Mesothelial cell of epicardium (in vitro differentiated cells): ENCODE data around the gene CC2D1A. TPM values are rescaled to one million over a fixed set of nuclear protein-coding genes. Genes with fewer than 3 reads are reported as not detected.
"Not testable (repeated sequence)": the region's sequence is repeated elsewhere in the genome, so short reads cannot be mapped to it uniquely, and the experiment has no call there.

Experiments
- DNase-seq, 2 experiments: peaks; one replicate each; pipeline ENCODE4 v3.0.0; 2021; ENCODE audit warnings: low spot score in 2 of 2; ENCODE audit not compliant: unreplicated experiment in 2 of 2
- H3K27ac Mint-ChIP-seq: 2 replicates; pipeline ENCODE4 v1.8.0; 2021; ENCODE audit warnings: mixed read lengths
- H3K27me3 Mint-ChIP-seq: 2 replicates; pipeline ENCODE4 v1.8.0; 2021; ENCODE audit warnings: low read depth, mixed read lengths
- H3K36me3 Mint-ChIP-seq: 2 replicates; pipeline ENCODE4 v1.8.0; 2021; ENCODE audit warnings: mixed read lengths
- H3K4me1 Mint-ChIP-seq: 2 replicates; pipeline ENCODE4 v1.8.0; 2021; ENCODE audit warnings: mixed read lengths
- H3K4me3 Mint-ChIP-seq: 2 replicates; pipeline ENCODE4 v1.8.0; 2021; ENCODE audit warnings: mild to moderate bottlenecking, moderate library complexity, mixed read lengths
- H3K9me3 Mint-ChIP-seq: 2 replicates; pipeline ENCODE4 v1.8.0; 2021; ENCODE audit warnings: mixed read lengths
- total RNA-seq: library from RNA; stranded (reverse); gene quantifications from 3 replicates; pipeline ENCODE4 v1.2.1, GENCODE V29; 2021
- TF ChIP-seq, protein P1 (sequence below): fragments of 200-600 bp; sonication (generic); IDR thresholded peaks from one replicate; pipeline ENCODE4 v1.5.0; 2021; ENCODE audit warnings: antibody characterized with exemption; ENCODE audit not compliant: unreplicated experiment

The CC2D1A gene
- total RNA-seq, 1 donor from 2014 or later: 66.0 TPM

- H3K9me3 Mint-ChIP-seq: no peaks in the 10 kb centered on the region
- H3K36me3 Mint-ChIP-seq: peaks cover 51% of the 10 kb centered on the region
- TF ChIP-seq, protein P1, sequence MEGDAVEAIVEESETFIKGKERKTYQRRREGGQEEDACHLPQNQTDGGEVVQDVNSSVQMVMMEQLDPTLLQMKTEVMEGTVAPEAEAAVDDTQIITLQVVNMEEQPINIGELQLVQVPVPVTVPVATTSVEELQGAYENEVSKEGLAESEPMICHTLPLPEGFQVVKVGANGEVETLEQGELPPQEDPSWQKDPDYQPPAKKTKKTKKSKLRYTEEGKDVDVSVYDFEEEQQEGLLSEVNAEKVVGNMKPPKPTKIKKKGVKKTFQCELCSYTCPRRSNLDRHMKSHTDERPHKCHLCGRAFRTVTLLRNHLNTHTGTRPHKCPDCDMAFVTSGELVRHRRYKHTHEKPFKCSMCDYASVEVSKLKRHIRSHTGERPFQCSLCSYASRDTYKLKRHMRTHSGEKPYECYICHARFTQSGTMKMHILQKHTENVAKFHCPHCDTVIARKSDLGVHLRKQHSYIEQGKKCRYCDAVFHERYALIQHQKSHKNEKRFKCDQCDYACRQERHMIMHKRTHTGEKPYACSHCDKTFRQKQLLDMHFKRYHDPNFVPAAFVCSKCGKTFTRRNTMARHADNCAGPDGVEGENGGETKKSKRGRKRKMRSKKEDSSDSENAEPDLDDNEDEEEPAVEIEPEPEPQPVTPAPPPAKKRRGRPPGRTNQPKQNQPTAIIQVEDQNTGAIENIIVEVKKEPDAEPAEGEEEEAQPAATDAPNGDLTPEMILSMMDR: no peak
- H3K27me3 Mint-ChIP-seq: no peaks in the 10 kb centered on the region
- no peak overlapping the region for H3K4me3 Mint-ChIP-seq
- DNase-seq: no peak
- no peaks in the 10 kb centered on the region for H3K4me1 Mint-ChIP-seq
- no peak overlapping the region for H3K27ac Mint-ChIP-seq
Observed at GRCh38 chr19:13920524-13920923, 14.5 kb downstream of the CC2D1A start.

- H3K4me3 Mint-ChIP-seq: no peak overlapping the region
- TF ChIP-seq, protein P1: no peak
- no peaks in the 10 kb centered on the region for H3K9me3 Mint-ChIP-seq
- H3K36me3 Mint-ChIP-seq: peaks cover 53% of the 10 kb centered on the region
- H3K4me1 Mint-ChIP-seq: no peaks in the 10 kb centered on the region
- no peak overlapping the region for H3K27ac Mint-ChIP-seq
- DNase-seq: no peak
- no peaks in the 10 kb centered on the region for H3K27me3 Mint-ChIP-seq
Observed at GRCh38 chr19:13920940-13921747, 15.1 kb downstream of the CC2D1A start.

DNA sequence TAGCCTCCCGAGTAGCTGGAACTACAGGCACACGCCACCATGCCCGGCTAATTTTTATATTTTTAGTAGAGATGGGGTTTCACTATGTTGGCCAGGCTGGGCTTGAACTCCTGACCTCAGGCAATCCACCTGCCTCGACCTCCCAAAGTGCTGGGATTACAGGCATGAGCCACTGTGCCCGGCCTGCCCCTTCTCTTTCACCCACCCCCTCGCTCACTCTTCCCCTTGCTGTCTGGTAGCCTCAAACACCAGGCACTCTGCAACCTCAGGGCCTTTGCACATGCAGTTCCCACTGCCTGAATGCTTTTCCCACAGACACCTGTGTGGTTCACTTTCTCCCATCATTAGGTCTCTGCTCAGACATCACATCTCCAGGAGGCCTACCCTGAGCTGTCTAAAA is 16.1 kb downstream of the CC2D1A start:
- H3K27me3 Mint-ChIP-seq, DNase-seq, H3K9me3 Mint-ChIP-seq, H3K4me3 Mint-ChIP-seq, H3K4me1 Mint-ChIP-seq, H3K27ac Mint-ChIP-seq: not testable (repeated sequence)
- H3K36me3 Mint-ChIP-seq: peaks cover 60% of the 10 kb centered on the region

DNA sequence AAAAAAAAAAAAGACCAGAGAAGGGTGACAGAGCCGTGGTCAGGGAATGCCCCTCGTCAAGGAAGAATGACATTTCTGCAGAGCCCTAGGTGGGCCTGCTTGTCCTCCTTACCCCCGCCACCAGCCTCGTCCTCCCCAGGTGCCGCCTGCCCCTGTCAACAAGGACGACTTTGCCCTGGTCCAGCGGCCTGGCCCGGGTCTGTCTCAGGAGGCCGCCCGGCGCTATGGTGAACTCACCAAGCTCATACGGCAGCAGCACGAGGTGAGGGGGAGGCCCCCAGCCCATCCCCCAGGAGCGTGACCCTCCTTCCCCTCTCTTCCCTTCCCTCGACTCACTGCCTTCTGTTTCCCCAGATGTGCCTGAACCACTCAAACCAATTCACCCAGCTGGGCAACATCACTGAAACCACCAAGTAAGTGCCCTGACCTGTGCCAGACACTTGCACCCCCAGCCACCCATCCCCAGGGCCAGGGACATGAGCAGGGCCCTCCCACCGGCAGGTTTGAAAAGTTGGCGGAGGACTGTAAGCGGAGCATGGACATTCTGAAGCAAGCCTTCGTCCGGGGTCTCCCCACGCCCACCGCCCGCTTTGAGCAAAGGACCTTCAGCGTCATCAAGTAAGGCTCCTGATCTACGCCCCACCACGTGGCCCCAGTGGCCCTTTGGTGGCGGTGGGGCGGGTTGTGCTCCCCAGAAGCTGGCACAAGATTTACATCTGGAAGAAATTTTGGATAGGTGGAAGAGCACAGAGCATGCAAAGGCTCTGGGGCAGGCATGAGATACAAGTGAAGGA is 17.4 kb downstream of the CC2D1A start:
- Mint-ChIP-seq H3K27me3 (no peaks in the 10 kb centered on the region), H3K9me3 (no peaks in the 10 kb centered on the region), H3K4me3 (no peak overlapping the region), H3K36me3 (peaks cover 63% of the 10 kb centered on the region), H3K27ac (no peak overlapping the region), H3K4me1 (no peaks in the 10 kb centered on the region)
- TF ChIP-seq, protein P1: no peak
- DNase-seq: no peak

- Mint-ChIP-seq H3K4me1 (no peaks in the 10 kb centered on the region), H3K4me3 (no peak overlapping the region), H3K27me3 (no peaks in the 10 kb centered on the region), H3K9me3 (no peaks in the 10 kb centered on the region), H3K36me3 (peaks cover 50% of the 10 kb centered on the region), H3K27ac (no peak overlapping the region)
- TF ChIP-seq, protein P1: no peak
- DNase-seq: no peak
Observed at GRCh38 chr19:13926010-13926409, 20.0 kb downstream of the CC2D1A start.

DNA sequence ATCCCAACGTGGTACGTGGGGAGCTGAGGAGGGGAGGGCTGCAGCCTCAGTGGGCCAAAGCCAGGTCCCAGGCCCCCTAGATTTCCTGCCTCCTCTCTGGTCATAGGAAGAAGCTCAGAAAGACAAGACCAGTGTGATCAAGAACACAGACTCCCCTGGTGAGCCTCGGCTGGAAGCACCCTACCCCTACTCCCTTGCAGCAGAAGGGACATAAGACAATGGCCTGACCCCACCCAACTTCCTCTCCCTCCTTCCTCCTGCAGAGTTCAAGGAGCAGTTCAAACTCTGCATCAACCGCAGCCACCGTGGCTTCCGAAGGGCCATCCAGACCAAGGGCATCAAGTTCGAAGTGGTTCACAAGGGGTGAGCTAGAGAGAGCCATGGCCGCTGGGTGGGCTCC is 20.7 kb downstream of the CC2D1A start:
- Mint-ChIP-seq H3K9me3 (no peaks in the 10 kb centered on the region), H3K36me3 (peaks cover 42% of the 10 kb centered on the region), H3K27me3 (no peaks in the 10 kb centered on the region), H3K4me3 (no peak overlapping the region), H3K4me1 (no peaks in the 10 kb centered on the region), H3K27ac (no peak overlapping the region)
- DNase-seq: no peak
- TF ChIP-seq, protein P1: no peak
